ENCODE data around the gene KRTAP5-3.

Gene KRTAP5-3

DNA sequence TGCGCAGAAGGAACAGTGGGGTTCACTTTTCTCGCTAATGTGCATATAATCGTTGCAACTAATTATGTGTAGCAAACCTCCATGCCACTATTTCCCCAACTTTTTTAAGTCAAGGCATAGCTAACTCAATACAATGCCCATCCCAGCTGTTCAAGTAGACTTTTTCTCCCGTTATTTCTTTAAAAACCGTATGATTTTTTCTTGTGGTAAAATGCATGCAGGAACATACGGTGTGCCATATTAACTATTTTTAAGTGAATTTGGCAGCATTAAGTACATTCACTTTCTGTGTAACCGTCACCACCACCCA, 33.4 kb downstream of the KRTAP5-3 start:
- in situ Hi-C loops (cut with HindIII; ENCODE audit: low sequenced_read_pairs) = no loop called here
- no peak overlapping the region for H3K4me3 ChIP-seq (ENCODE audit: low read depth, low read length)
- DNase-seq (ENCODE audit: low read depth) = no peak
- TF ChIP-seq, protein P1, sequence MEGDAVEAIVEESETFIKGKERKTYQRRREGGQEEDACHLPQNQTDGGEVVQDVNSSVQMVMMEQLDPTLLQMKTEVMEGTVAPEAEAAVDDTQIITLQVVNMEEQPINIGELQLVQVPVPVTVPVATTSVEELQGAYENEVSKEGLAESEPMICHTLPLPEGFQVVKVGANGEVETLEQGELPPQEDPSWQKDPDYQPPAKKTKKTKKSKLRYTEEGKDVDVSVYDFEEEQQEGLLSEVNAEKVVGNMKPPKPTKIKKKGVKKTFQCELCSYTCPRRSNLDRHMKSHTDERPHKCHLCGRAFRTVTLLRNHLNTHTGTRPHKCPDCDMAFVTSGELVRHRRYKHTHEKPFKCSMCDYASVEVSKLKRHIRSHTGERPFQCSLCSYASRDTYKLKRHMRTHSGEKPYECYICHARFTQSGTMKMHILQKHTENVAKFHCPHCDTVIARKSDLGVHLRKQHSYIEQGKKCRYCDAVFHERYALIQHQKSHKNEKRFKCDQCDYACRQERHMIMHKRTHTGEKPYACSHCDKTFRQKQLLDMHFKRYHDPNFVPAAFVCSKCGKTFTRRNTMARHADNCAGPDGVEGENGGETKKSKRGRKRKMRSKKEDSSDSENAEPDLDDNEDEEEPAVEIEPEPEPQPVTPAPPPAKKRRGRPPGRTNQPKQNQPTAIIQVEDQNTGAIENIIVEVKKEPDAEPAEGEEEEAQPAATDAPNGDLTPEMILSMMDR (IDR thresholded peaks at IDR 0.05; ENCODE audit: low read depth, low read length, missing control alignments) = no peak

DNA sequence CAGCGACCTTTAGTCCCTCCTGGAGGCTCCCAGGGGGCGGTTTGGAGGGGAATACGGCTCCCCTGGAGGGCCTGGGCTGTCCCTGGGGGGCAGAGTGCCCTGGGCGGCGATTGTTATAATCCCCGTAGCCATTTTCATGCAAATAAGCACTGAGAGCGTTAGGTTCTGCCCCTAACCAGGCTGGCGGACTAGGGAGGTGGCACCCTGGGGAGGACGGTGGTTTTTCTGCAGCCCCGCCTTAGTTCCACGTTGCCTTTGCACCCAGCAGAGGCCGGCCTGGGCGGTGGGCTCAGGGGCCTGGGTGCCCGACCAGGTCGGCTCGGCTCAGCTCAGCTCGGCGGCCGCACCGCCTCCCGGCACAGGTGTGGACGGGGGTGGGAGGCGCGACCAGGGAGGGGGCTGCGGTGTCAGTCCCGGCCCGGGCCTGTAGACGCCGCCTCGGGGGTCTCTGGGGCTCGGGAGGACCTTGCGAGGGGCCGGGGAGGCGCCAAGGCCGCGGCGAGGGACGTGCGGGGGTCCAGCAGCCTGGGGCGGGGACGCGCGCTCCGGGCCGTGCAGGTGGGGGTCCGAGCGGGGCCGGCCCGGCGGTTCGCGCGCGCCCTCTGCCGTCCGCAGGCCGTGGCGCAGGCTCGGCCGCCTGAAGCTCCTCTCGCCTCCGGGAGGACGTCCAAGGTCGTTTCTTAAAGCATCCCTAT, 33.9 kb downstream of the KRTAP5-3 start:
- in situ Hi-C loops (cut with HindIII; ENCODE audit: low sequenced_read_pairs) = no loop called here
- H3K4me3 ChIP-seq (ENCODE audit: low read depth, low read length) = no peak overlapping the region
- no peak for DNase-seq (ENCODE audit: low read depth)
- TF ChIP-seq, protein P1 (IDR thresholded peaks at IDR 0.05; ENCODE audit: low read depth, low read length, missing control alignments) = peak; percentile 70

DNA sequence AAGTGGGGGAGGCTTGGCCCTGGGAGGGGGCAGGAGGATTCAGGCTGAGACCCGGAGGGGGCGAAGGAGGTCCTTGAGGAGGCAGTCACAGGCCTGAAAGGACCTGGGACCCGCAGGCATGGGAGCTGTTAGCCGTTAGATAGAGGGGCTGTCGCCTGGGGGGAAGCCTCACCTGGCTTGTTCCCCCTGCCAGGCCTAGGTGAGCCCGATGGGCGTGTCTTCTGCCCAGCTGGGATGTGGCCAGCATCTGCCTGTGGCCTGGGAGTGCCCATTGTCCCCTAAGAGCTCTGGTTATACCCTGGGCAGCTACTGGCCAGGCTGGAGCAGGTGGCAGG, 34.4 kb downstream of the KRTAP5-3 start:
- no peak for DNase-seq (ENCODE audit: low read depth)
- no peak overlapping the region for H3K4me3 ChIP-seq (ENCODE audit: low read depth, low read length)
- in situ Hi-C loops (cut with HindIII; ENCODE audit: low sequenced_read_pairs) = no loop called here
- TF ChIP-seq, protein P1 (IDR thresholded peaks at IDR 0.05; ENCODE audit: low read depth, low read length, missing control alignments) = no peak

DNA sequence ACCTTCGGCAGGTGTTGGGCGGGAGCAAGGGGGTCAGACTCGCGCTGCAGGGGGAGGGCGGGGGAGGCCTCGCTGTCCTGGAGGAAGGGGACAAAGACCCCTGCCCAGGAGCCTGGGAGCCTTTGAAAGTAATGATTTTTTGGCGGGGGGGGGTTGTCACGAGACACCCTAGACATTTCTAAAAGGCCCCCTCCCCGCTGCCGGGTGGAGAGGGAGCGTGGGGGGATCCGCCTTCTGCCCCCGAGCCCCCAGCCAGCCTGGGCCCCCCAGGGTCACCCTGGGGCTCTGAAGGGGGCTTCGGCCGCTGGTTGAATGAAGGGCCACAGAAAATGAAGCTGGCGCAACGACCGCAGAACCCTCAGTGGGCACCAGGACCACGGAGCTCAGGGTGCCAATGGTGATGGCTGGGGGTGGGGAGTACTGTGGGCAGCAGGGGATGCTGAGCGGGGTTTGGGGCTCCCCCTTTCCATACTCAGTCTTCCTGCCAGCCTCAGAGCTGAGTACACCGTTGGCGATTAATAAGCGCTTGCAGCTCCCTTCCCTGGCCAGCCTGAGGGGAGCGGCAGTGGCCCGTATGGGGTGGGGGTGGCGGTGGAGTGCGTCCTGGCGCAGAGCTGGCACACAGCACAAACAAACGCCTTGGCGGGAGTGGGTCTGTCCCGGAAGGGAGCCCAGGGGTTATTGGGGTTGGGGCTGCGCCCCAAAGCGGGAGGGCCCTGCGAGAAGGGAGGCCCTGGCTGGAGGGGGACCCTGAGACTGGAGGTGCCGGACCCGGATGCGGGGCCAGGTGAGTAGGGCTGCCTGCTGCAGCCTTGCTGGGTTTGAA, 35.0 kb downstream of the KRTAP5-3 start:
- no peak for DNase-seq (ENCODE audit: low read depth)
- TF ChIP-seq, protein P1 (IDR thresholded peaks at IDR 0.05; ENCODE audit: low read depth, low read length, missing control alignments) = no peak
- in situ Hi-C loops (cut with HindIII; ENCODE audit: low sequenced_read_pairs) = no loop called here
- no peak overlapping the region for H3K4me3 ChIP-seq (ENCODE audit: low read depth, low read length)

DNA sequence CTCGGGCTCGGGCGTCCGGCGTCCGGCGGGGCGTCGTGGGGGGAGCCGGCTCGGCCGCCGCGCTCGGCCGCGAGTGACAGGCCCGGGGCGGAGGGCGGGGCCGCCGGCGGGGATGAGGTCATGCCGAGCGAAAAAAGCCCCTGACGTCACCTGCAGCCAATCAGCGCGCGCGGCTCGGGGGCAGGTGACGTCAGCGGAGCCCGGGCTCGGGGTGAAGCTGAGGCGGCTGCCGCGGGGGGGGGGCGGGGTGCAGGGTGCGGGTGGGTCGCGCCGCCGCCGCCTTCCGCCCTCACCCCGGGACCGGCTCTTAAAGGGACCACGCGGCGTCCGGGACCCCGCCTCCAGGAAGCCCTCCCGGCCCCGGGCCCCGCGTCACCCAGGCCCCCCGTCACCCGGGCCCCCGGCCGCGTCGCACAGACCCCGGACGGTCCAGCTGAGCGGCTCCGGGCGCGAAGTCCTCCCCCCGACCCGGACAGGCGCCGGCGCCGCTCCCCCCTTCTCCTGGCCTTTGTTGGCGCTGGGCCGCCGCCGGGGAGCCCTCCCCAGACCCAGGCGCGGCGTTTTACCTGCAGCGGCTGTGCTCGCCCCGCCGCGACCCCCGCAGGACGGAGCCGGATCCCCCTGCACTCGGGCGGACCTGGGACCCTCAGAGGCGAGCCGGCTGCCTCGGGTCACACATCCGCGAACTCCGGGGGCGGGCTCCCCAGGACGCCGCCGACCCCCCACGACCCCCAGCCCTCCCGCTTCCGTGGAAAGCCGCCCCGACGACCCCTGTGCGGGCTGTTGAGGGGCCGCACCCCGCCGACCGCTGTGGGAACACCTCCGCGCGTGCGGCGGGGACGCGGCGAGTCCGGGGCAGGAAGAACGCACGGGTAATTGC, 35.8 kb downstream of the KRTAP5-3 start, which contains the start of gene DUSP8:
Gene DUSP8 (minus strand): TSS at position 75 of the 880 bp plus-strand sequence. CDS start 6,445 bp downstream, outside the sequence.
- DNase-seq (ENCODE audit: low read depth) = peak; percentile 44

More for the DNA sequence above, 35.8 kb downstream of the KRTAP5-3 start, which contains the start of gene DUSP8:
- TF ChIP-seq, protein P1 (IDR thresholded peaks at IDR 0.05; ENCODE audit: low read depth, low read length, missing control alignments) = no peak
- peak within 1 kb of the TSS; percentile 43 for H3K4me3 ChIP-seq (ENCODE audit: low read depth, low read length)
- in situ Hi-C loops (cut with HindIII; ENCODE audit: low sequenced_read_pairs) = no loop called here

Data from astrocyte of the cerebellum (primary cell).